ENCODE measurements around the gene RADIL.
"Not testable (repeated sequence)": the region's sequence is repeated elsewhere in the genome, so short reads cannot be mapped to it uniquely, and the experiment has no call there.

Gene RADIL, protein sequence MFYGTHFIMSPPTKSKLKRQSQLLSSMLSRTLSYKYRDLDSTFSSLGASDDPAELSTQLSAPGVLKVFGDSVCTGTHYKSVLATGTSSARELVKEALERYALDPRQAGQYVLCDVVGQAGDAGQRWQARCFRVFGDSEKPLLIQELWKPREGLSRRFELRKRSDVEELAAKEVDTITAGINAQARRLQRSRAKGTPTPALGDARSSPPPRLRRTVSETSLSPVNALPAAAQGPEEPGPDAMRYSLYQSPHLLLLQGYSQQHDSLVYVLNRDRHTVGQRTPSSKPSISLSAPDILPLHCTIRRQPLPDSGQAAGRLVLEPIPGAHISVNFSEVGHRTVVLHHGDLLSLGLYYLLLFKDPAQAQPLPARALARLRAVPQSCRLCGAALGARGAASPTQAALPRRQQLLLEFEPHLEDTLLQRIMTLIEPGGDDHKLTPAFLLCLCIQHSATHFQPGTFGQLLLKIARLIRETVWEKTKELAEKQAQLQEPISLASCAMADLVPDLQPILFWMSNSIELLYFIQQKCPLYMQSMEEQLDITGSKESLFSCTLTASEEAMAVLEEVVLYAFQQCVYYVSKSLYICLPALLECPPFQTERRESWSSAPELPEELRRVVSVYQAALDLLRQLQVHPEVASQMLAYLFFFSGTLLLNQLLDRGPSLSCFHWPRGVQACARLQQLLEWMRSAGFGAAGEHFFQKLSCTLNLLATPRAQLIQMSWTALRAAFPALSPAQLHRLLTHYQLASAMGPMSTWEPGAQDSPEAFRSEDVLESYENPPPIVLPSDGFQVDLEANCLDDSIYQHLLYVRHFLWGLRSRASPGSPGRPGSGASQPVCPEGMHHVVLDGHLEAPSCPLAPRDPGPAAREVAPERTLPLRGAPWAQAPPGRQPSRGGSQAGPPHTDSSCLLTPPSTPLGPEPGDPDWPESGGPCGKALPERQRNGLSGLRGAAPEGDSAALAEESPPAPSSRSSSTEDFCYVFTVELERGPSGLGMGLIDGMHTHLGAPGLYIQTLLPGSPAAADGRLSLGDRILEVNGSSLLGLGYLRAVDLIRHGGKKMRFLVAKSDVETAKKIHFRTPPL

DNA sequence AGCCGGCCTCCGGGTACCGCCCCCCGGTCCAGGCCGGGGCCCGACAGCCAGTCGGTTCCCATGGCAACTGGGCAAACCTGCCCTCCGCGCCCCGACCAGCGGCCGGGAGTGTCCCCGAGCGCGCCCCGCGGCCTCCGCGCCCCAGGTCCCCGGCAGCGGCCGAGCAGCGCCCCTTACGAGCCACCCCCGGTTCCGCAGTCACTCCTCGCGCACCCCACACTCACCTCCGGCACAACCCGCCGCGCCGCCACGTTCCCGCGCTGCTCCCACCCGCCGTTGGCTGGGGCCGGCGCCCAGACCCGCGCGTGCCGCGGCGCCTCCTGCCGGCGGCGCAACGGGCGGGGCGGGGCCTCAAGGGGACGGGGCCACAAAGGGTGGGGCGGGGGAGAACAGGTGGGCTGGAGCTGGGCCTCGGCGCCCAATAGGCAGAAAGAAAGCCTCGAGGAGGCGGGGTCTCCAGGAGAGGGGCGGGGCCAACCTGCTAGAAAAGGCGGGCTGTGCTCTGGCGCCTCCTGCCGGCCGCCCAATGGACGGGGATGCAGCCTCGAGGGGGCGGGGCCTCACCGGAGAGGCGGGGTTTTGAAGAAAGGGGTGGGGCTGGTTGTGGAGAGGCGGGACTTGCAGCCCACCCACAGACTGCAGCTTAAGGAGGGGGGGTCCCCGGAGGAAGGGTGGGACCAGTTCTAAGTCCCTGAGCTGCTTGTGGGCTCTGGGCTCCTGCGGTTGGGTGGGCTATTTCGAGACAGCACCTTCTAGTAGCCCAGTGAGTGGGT lies at the start of gene RADIL:
Gene RADIL (minus strand): TSS at position 345 of the 773 bp plus-strand sequence. CDS start 5,577 bp downstream, outside the sequence.
- DNase-seq = peak; percentile 86 to 97

DNA sequence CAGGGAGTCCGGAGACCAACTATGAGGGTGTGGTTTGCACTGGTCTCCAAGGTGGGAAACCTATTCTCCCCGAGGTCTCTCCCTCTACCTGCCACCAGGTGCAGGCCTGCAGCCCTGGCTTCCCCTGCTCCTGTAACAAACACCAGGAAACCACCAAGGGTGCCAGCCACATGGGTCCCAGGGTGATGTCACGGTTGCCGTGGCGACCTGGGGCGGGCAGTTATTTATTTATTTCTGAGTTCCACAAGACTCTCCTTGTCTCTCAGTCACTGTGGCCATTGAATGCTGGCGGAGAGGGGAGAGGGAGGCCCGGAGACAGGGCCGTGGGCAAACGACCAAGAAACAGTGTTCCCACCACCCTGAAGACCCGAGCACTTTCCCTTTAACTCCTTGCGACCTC lies 48.4 kb upstream of the RADIL start:
- DNase-seq = peak in 1 of 2 donors; percentile 4

DNA sequence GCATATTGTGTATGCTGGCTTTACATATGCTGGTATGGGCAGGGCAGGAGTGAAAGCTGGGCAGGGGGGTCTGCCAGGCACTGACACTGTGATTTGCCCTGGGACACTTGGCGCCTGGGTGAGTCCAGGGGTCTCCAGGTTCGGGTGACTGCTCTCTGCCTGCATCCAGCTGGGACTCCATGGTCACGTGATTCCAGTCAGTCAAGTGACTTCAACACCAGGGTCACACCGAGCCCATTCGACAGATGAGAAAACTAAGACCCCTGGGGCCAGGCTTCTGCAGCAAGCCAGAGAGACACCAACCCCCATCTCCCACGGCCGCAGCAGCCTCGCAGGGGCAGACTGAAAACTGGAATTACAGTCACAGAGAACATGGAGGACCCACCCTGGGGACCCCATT lies 45.5 kb upstream of the RADIL start:
- no peak for DNase-seq

DNA sequence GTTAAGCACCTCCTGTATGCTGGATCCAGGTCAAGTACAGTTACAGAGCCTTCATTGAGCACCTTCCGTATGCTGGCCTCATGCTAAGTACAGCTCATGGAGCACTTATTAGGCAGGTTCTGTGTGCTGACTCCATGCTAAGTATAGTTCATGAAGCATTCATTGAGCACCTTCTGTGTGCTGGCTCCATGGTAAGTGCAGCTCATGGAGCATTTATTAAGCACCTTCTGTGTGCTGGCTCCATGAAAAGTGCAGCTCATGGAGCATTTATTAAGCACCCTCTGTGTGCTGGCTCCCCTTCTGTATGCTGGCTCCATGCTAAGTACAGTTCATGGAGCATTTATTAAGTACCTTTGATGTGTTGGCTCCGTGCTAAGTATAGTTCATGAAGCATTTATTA lies 44.9 kb upstream of the RADIL start:
- no peak for DNase-seq

DNA sequence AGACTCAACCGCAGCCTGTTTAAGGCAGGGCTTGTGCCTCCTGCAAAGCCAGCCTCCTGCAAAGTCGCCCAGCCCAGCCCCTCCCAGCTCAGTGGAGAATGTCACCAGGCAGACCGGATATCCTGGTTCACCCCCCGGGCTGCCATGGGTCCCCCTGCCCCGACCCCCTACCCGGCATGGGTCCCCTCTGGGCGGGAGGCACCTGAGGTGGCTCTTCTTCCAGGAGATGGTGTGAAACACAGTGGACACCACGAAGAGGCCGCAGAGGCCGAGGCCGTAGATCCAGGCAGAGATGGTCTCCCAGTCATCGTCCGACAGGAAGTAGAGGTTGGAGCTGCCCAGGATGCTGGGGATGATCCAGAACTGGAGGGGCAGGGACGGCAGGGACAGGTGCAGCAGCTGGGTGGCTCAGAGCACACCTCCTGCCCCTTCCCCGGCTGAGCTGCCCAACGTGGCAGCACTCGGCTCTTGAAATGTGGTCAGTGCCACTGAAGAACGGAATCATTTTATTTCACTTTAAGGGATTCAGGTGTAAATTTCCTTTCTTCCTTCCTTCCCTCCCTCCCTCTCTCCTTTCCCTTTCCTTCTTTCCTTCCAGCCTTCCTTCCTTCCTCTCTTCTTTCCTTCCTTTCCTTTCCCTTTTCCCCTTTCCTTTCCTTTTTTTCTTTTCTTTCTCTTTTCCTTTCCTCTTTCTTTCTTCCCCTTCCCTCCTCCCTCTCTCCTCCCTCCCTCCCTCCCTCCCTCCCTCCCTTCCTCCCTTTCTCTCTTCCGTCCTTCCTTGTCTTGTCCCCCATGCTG lies 36.7 kb upstream of the RADIL start:
- DNase-seq = no peak

DNA sequence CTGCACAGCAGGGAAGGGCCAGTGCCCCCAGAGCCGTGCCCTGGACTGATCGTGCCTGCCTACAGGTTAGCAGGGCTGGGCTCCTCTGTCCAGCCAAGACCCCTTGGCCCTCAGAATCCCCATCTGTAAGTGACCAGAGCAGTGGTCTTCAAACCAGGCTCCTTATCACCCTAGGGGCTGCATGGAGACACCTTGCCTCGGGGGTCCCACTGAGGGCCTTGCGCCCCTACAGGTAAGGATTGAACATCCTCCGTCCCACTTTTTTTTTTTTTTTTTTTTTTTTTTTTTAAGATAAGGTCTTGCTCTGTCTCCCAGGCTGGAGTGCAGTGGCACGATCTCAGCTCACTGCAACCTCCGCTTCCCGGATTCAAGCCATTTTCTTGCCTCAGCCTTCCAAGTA lies 32.6 kb upstream of the RADIL start:
- DNase-seq = no peak

DNA sequence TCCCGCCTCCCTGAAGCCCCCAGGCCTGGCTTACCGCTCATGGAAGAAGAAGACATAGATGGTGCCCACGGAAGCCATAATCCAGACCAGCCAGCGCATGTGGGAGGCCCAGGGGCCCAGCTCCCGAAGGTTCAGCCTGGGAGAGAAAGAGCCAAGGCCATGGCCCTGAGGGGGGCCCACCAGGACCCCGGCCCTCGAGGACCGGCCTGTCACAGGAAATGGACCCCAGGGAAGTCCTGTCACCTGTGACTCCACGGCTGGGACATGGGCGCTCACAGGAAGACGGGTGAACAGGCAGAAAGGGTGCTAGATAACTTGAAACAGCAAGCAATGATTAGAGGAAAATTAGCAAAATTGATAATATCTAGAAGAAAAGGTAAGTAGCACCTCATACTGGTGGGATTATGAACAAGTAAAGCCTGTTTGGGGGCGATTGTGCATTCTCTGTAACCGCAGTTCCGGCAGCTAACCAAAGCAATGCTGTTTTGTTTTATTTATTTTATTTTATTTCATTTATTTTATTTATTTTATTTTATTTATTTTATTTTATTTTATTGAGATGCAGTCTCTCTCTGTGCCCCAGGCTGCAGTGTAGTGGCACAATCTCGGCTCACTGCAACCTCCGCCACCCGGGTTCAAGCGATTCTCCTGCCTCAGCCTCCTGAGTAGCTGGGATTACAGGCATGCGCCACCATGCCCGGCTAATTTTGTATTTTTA lies 27.8 kb upstream of the RADIL start:
- no peak for DNase-seq

DNA sequence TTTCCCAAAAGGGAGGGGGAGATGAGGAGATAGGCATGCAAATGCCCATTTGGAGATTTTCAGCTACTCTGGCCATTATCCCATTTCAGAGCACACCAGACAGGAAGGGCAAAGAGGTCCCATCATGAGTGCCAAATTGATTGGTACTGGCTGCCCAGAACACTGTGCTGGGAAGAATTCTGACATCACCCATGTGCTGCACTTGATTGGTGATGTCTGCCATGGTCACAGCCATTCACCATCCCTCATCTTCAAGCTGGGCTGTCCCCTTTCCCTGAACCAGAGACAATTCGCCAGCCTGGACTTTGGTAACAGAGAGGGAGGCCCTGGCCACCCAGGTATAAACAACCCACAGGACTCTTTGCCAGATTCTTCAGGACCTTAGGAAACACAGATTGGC lies 23.2 kb upstream of the RADIL start:
- DNase-seq = no peak

DNA sequence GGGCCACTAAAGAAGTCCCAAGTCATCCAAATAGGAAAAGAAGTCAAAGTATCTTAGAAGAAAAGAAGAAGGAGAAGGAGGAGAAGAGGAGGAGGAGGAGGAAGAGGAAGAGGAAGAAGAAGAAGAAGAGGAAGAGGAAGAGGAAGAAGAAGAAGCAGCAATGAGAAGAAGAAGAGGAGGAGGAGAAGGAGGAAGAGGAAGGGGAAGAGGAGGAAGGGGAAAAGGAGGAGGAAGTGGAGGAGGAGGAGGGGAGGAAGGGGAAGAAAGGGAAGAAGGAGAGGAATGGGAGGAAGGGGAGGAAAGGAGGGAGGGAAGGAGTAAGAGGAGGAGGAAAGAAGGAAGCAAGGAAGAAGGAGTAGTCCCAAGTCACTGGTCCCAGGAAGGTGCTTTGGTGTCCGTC lies 21.7 kb upstream of the RADIL start:
- DNase-seq = no peak

DNA sequence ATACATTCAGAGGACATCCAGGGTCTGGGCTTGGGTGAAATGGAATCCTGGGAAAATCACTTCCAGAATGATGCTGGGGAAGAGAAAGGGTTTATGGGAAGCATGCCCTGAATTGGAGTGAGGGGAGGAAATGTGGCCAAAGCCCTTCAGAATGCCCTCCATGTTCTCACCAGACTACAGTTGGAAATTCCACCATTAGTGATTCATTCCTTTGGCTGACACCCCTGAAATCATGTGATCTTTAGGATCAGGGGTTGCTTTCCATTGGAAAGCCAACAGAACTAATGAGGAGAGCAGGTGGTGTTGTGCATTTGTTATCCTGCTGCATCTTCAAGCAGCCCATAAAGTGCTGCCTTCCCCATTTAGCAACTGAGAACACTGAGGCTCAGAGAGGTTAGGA lies 20.8 kb upstream of the RADIL start:
- DNase-seq = no peak

DNA sequence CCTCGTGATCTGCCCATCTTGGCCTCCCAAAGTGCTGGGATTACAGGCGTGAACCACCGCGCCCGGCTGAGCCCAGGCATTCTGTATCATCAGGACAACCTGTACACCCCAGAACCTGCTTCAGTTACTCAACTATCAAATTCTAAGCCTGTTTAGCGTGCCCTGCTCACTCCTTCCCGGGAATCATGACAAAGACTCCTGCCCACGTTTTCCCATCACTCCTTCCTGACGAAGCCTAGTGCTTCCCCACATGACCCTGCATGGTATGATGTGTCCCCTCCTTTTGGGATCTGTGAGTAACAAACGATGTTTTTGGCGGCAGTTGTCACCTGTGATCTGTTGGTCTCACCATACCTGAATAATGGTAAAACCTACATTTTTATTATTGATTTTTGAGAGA lies 12.2 kb upstream of the RADIL start:
- no peak for DNase-seq

DNA sequence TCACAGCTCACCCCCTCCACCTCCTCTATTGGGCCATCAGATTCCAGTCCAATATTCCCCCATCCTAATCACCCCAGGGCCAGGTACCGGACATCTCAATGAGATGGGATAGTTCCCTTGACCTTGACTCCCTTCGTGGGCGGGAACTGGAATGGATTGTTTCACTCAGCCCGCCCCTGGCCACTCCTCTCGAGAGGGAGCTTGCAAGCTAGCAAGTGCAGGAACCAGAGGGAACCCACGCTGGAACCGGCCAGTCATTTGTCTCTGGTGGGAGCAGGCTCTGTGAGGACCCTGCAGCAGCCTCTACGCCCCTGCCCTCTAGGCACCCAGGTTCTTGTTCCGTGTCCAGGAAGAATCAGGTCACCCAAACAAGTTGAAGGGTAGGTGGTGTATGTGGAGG lies 11.0 kb upstream of the RADIL start:
- no peak for DNase-seq

DNA sequence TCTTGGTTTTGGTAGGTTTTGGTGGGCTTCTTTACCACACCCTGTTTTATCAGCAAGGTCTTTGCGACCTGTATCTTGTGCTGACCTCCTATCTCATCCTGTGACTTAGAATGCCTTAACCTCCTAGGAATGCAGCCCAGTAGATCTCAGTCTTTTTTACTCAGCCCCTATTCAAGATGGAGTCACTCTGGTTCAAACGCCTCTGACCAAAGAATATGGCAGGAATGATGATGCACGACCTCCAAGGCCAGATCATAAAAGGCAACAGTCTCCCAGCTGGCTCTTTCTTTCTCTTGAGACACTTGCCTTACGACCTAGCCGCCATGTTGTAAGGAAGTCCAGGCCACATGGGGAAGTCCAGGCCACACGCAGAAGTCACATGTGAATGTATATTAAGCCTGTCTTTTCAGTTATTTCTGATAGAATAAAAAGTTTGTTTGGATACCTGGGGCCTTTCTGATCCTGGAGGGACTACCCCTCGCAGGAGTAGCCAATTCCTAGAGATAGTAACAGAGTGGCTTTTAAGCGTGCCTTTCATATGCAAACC lies 10.5 kb upstream of the RADIL start:
- no peak for DNase-seq

DNA sequence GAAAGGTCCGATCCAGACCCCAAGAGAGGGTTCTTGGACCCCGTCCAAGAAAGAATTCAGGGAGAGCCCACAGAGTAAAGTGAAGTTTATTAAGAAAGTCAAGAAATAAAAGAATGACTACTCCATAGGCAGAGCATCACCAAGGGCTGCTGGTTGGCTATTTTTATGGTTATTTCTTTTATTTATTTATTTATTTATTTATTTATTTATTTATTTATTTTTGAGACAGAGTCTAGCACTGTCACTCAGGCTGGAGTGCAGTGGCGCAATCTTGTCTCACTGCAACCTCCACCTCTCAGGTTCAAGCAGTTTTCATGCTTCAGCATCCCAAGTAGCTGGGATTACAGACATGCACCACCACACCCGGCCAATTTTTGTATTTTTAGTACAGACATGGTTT lies 9.7 kb upstream of the RADIL start:
- DNase-seq = not testable (repeated sequence)

DNA sequence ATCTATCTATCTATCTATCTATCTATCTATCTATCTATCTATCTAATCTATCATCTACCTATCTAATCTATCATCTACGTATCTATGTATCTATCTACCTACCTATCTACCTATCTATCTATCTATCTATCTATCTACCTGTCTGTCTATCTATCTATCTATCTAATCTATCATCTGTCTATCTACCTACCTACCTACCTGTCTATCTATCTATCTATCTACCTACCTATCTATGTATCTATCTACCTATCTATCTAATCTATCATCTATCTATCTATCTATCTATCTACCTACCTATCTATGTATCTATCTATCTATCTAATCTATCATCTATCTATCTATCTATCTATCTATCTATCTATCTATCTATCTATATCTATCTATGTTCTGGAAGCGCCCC lies 8.0 kb upstream of the RADIL start:
- DNase-seq = not testable (repeated sequence)

DNA sequence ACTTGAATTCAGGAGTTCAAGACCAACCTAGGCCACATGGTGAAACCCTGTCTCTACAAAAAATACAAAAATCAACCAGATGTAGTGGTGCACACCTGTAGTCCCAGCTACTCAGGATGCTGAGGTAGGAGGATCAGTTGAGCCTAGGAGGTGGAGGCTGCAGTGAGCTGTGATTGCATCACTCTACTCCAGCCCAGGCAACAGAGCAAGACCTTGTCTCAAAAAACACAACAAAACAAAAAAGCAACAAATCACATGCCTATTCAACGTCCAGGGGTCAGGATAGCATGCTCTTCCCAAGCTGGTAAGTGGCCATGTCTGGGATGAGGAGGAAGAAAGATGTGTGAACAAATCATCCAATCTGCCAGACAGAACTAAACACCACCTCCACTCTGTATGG lies 6.2 kb upstream of the RADIL start:
- no peak for DNase-seq

DNA sequence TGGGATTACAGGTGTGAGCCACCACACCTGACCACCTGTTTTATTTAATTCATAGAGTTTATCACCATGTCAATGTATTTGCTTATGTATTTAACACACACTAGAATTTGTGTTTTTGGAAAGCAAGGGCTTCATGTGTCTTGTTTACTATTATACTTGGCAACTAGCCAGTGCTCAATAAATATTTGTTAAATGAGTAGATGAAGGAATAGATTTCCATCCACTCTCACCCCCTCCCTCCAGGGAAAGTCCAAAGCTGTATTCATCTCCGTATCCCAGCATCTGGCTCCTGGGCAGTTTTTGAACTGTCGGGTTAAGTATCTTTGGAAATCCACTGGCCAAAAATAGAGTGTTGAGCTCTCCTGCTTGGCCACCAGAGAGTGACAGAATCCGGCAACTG lies 4.6 kb upstream of the RADIL start:
- no peak for DNase-seq

DNA sequence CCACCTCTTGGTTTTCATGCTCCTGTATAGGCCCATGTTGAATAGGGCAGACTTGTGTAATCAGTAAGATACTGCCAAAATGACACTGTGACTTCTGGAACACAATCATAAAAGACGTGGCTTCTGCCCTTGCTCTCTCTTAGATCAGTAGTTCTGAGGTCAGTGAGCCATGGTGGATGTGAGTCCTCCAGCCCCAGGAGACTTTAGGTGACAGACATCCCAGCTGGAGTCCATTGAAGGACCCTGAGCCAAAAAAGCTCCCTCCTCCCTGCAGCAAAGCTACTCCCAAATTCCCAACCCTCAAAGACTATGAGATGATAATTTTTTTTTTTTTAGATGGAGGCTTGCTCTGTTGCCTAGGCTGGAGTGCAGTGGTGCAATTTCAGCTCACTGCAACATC lies 3.2 kb upstream of the RADIL start:
- DNase-seq = no peak

DNA sequence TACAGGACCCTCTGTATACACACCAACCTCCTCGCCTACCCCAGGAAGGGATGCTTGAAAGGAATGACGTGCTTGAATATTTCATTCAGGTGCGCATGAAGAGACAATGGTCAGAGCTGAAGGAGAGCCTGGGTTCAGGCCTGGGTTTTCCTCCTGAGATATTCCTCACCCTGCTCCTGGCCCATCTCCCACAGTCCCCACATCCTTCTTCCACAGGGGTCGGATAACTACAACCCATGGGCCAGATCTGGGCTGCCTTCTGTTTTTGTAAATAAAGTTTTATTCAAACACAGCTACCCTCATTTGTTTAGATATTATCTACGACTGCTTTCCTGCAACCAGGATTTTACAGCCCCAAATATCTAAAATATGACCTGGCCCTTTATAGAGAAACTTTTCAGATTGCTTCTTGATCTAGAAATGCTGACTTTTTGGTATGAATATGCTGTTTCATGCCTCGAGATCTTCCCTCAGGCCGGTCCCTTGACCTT lies 1.8 kb upstream of the RADIL start:
- no peak for DNase-seq

DNA sequence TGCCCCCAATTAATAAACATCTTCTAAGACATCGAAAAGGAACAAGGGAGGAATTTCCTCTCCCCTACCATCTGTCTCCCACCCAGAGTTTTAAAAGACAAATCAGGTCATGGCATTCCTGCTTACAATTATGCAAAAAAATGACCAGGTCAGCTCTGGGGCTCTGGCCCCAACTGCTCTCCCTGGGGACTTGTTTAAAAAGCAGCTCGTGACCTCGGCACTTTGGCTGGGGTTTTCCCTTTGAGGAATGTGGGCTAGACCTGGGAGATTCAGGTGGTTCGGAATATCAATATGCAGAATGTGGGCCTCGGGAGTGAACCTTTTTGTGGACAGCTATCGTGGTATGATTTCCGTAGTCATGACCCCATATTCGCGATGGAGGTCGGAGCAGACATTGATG lies 648 bp upstream of the RADIL start:
- no peak for DNase-seq

DNA sequence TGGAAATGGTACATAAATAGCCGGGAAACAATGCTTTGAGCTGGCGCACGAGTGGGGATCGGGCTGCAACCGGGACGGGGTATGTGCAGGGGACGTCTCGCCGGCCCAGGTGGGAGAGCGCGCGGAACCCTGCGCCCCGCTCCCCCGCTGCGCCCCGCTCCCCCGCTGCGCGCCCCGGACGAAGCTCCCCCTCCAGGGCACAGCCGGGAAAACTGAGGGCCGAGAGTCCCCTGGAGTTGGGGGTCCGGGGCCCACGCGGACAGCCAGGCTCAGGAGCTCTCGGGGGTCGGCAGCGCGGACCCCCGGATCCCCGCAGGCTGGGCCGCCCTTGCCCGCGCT lies 514 bp downstream of the RADIL start:
- DNase-seq = no peak

Data from stimulated activated CD4-positive, alpha-beta T cell treated with anti-CD3 and anti-CD28 coated beads, Interleukin-2, amount 100 ng/mL, for 24 hours (primary cell).